Measurements from ENCODE around the gene OTOP3. TPM values are rescaled to one million over a fixed set of nuclear protein-coding genes. Genes with fewer than 3 reads are reported as not detected.

The OTOP3 gene
- total RNA-seq, 1 donor from 2014 or later: not detected

DNA sequence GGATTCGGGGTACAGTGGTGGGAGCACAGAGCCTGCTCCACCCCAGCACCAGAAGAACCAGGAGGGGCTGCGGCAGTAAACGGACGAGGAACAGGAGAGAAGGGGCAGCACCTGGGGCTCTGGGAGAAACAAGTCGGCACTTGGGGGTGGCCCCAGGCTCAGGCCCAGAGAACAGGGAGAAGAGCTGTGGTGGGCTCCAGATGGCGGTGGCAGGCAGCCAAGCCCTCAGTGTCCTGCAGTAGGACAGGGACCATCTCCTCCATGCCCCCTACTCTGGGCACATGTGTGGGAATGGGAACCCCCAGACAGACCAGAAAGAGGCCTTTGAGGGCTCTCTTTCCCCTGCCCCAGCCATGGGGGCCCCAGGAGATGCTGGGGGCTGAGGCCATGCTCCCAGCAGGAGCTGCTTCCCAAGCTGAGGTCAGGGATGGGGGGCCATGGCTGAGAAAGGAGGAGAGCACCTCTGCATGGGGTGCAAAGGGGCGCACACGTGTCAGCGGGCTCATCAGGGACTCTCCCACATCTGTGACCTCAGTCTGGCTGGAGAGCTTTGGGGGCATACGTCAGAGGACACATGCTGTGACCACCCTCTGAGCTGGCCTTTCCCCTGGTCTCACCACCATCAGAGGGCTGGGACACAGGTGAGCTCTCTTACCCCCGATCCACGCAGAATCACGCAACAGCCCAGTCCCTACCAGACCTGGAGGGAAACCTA lies 19.4 kb upstream of the OTOP3 start:
- no peak for DNase-seq (ENCODE audit: low spot score)

DNA sequence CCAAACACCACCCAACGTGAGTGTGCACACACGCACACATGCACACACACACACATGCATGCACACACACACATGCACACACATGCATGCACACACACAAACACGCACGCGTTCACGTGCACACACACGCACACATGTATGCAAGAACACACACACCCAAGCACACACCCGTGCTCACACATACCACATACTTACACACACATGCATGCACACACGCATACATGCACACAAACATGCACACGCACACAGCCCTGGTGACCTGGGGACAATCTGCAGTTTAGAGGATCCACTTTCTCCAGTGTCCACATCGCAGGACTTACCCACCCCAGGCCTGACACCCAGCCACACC lies 18.9 kb upstream of the OTOP3 start:
- DNase-seq (ENCODE audit: low spot score): no peak

DNA sequence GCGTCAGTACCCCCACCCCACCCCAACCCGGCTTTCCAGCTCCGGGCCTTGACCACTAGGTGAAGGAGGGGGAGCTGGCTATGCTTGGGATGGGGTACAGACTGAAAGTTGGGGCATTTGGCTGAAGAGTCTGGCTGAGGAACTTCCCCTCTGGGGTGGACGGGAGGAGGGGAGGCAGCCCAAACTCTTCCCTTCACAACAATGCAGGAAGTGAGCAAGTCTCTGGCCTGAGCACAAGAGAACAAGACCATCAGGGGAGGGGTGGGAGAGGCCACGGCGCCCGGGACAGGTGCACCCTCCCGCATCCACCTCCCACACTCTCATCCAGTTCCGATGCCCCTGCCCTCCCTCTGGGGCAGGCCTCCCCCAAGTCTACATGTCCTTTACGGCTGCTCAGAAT lies 18.3 kb upstream of the OTOP3 start:
- no peak for DNase-seq (ENCODE audit: low spot score)

DNA sequence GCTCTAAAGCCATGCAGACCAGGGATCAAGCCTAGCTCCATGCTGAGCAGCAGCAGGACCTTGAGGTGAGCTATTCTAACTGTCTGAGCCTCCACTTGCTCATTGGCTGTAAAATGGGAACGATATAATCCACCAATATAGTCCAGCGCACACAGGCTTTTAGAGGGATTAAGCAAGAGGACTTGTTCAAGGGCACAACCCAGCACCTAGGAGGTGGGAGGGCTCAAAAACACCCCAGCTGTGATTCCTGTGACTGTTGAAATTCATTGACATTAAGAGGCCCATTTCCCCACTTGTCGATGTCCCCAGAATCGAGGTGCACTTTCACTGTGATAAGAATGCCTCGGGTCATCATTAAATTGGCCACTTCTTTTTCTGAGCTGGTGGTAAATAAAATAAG lies 16.8 kb upstream of the OTOP3 start:
- no peak for DNase-seq (ENCODE audit: low spot score)

DNA sequence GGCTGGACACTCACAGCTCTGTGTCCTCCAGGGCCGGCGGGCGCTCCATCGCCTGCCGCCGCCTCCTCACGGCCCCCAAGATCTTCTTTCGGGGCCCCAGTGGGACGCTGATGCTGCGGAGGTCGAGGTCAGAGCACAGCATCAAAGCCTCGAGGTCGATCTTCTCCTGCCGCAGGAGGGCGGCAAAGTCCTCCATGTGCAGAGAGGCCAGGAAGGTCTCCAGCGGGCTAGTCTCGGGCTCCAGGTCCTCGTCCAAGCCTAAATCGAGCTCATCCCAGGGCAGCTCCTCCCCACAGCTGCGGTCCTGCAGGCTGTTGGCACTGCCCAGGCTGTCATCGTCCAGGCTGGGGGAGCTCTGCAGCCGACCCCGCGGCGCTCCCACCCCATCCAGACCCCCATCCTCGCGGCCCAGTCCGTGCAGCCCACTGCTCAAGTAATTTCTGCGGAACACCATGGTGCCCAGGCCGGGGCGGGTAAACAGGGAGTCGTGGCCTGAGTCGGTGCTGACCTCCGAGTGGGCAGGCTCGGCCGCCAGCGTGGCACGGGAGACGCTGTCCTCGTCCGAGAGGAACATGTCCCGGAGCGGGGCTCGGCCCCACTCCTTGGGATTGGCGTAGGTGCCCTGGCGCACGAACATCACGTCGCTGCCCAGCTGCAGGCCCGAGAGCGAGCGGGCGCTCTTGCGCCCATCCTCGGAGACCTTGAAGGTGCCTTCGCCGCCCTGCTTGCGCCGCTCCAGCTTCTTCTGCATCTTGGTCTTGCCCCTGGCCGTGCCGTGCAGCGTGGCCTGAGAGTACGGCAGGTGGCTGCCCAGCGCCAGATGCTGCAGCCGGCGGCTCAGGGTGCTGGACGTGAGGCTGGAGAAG lies 16.0 kb upstream of the OTOP3 start:
- no peak for DNase-seq (ENCODE audit: low spot score)

DNA sequence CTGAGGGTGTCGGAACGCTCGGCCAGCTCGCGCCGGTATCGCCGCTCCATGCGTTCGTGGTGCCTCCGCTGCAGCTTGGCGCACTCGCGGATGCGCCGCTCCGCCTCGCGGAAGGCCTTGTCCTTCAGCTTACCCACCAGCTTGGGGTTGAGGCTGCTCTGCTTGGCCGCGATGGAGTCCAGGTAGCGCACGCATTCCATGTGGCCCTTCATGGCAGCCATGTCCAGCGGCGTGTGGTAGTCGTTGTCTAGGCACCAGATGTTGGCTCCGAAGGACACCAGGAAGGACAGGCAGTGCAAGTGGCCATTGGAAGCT lies 15.4 kb upstream of the OTOP3 start:
- no peak for DNase-seq (ENCODE audit: low spot score)

DNA sequence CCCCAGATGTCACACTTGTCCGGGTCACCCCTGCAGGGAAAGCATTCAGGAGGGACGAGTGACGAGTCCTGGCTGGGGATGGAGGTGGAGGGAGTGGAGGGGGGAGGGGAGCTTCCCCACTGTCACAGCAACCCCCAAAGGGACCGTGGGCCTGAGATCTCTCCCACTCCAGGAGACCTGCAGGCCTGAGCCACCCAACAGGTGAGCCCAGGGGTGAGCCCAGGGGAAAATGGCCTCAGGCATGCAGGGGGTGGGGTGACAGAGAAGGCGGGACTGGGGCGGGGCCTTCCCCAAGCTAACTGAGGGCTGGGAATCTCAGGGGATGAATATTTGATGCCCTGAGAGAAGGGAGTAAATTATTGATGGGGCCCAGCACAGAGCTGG lies 15.1 kb upstream of the OTOP3 start:
- DNase-seq (ENCODE audit: low spot score): no peak

DNA sequence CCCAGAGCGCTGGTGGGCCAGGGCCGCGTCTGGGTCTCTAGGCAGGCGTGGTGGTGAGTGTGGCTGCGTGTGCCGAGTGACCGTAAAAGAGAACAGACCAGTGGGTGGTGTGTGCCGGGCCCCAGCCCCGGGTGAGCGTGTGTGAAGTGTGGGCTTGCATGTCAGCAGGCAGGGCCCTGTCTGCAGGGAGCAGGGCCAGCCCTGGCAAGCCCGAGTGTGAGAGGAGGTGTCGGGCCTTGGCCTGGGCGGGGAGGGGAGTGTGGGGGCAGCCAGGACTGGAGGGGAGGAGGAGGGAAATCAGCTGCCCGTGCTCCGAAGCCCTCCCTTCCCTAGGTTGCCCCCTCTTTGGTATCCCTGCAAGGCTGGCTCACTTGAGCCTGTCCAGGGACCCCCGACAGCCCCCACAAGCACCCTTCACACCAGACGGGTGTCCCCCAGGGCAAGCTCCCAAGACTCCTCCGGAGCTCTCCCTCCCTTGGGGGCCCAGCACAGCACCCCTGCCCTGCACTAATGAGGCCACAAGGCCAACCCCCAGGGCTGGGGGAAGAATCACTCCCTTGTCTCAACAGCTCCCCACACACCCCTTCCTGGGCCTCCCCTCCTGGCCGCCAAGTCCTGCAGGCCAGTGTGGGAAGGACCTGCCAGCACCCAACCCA lies 14.5 kb upstream of the OTOP3 start:
- peak; percentile 37 for DNase-seq (ENCODE audit: low spot score)

DNA sequence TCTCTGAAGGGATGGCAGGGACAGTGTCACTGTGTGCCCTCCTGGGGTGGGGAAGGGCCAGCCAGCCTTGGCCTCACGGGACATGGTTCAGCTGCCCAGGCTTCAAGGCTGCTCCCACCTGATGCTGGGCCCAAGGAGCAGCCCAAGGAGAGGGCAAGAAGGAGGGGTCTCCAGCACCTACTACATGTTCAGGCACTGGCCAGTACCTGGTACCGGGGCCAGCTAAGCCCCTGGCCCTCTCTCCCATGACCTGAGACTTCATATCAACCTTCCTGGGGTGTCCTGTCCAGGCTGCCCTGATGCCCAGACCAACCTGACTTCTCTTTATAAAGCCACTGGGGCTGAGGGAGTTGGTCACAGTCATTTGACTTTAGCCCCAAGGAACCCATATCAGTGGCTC lies 13.9 kb upstream of the OTOP3 start:
- no peak for DNase-seq (ENCODE audit: low spot score)

DNA sequence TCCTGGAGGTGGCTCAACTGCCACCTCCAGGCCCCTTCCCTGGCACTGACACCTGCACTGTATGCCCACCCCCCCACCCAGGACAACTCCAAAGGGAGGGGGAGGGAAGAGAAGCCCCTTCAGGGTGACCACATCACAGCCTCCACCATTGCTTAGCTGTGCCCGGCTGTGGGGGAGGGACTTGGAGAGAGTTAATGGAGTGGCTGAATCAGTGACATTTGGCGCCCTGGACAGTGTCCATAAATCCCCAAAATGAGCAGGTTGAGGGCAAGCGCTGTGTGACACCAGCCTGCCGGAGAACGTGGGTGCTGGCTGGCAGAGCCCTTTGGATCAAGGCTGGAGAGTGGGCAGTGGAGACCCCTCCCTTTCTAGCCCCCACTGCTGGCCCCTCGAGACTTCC lies 13.5 kb upstream of the OTOP3 start:
- DNase-seq (ENCODE audit: low spot score): no peak

DNA sequence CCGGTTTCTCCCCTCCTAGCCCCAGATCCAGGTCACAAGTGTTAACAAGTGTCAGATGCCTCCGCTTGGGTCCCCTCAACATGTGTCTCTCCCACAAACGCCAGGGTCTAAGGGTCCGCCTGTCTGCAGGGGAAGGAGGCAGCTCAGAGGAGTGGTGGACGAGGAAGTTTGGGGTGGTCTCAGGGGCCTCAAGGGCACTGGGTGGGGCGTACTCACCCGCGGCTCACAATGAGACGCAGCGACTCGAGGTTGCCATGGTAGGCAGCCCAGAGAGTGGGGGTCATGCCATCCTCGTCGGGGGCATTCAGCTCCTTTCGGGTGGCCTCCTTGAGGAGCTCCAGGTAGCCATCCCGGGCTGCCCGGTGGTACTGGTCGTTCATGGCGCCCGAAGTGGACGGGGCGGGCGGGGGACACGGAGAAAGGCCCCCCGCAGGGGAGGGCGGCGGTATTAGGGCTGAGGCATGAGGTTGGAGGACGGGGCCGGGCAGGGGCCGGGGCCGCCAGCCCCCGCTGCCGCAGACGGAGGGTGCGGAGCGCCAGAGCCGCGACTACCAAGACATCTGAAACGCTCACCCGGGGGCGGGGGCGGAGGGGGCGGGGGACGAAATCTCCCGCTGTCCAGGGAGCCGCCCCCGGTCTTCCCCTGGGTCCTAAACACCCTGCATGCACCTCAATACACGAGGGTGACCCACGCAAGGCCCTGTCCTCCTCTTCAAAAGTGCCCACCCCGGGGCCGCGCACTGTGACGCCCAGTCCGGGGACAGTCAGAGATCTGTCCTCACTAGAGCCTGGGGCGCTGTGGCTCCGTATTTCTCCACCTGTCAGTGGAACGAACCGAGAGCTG lies 12.8 kb upstream of the OTOP3 start, which contains the start of gene USH1G:
USH1G (minus strand) TSS at position 562 of the 844 bp plus-strand sequence; CDS start at position 380, 182 bp downstream.
- DNase-seq (ENCODE audit: low spot score): peak; percentile 24

DNA sequence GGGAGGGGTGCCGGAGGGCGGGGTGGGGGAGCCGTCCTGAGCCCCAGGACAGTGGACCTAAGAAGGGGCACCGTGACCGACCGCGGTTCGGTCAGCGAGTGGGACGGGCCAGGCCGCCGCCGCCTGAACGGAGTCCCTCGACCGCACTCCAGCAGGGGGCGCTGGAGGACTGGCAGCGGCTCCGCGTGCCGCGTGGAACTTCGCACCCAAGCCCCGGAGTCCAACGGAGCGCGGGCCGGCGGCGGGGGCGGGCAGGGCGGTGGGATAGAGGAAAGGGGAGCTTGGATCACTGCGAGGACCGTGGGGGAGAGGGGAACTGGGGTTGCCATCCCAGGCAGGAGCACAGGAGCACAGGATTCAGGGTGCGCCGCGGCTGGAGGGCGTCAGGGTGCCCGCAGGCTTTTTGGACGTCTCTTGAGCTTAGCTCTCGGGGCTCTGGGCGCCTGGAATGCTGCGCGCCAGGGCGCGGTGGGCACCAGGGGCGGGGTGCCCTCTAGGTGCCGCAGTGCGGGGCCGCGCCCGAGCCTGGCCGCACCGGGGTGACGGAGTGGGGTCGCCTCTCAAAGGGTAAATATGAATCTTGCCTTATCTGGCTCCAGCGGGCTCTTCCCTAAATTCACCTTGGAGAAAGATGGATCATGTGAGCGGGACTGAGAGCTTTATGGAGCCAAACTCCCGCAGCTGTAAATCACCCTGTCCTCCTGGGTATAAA lies 12.0 kb upstream of the OTOP3 start:
- no peak for DNase-seq (ENCODE audit: low spot score)

DNA sequence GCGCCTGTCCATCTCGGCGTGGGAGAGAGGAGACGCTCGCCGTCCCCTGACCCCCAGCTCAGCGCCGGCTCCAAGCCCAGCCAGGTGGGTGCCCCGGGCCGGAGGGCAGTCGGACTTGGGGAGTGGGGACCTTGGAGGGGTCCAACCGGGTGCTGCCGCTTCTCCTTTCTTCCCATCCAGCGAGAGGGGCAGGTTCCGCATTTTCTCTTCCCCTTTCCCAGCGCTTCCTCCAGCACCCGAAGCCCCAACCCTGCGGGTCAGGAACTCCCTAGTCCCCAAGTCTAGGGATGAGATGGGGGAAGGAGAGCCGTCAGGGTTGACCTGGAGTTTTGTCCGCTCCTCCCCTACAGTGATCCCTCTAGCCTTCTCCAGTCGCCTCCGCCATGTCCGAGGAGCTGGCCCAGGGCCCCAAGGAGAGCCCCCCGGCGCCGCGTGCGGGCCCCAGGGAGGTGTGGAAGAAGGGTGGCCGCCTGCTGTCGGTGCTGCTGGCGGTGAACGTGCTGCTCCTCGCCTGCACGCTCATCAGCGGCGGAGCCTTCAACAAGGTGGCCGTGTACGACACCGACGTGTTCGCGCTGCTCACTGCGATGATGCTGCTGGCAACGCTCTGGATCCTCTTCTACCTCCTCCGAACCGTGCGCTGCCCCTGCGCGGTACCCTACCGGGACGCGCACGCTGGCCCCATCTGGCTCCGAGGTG lies 11.3 kb upstream of the OTOP3 start, which contains the start of gene OTOP2:
OTOP2 (plus strand) TSS at position 24 of the 699 bp plus-strand sequence; CDS start at position 384, 360 bp downstream.
- no peak for DNase-seq (ENCODE audit: low spot score)

DNA sequence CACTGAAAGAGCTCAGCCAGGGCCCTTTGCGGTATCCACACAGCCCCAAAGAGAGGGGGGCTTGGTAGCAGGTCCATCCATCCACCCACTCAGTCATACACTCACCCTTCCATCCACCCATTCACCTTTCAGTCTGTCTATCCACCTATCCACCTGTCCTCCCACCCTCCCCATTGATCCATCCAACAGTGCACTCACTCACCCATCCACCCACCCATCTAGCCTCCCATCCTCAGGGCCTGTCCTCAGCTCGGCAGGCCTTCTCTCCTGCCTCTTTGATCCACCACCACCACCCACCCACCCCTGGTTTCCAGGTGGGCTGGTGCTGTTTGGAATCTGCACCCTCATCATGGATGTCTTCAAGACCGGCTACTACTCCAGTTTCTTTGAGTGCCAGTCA lies 10.5 kb upstream of the OTOP3 start:
- no peak for DNase-seq (ENCODE audit: low spot score)

DNA sequence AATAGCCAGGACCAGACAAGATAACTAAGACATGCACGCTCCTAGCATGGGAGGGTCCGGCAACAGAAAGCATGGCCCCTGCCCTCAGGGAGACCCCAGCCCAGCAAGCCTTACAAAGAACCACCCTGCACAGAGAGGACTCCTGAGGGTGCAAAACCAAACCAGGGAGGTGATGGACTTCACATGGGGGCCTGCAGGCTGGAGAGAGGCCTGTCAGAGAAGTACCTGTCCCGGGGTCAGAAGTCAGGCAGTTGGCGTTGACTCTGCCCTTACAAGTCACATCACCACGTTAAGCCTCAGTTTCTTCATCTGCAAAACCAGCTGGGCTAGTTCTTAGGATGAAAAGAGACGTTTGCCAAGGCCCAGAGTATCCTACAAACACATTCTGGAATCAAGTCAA lies 6.9 kb upstream of the OTOP3 start:
- DNase-seq (ENCODE audit: low spot score): no peak

DNA sequence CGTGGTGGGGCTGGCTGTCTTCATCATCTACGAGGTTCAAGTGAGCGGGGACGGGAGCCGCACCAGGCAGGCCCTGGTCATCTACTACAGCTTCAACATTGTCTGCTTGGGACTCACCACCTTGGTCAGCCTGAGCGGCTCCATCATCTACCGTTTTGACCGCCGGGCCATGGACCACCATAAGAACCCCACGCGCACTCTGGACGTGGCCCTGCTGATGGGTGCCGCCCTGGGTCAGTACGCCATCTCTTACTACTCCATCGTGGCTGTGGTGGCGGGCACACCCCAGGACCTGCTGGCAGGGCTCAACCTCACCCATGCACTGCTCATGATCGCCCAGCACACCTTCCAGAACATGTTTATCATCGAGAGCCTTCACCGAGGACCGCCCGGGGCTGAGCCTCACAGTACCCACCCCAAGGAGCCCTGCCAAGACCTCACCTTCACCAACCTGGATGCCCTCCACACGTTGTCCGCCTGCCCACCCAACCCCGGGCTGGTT lies 5.1 kb upstream of the OTOP3 start:
- no peak for DNase-seq (ENCODE audit: low spot score)

DNA sequence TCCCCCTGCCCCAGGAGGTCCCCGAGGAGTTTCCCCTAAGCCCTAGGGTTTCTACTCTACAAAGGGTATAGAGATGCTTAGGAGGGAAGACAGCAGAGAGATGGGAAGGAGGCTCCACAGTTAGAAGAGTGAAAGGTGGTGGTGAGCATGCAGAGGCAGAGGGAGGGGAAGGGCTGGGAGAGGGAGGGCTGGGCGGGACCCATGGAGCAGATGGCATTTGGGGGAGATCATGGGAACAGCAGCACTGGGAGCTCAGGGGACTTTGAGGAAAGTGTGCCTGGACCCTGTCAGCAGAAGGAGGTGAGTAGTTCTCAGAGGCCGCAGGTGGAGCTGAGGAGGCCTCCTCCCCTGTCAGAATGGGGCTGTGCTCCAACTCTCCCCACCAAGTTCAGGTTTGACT lies 650 bp upstream of the OTOP3 start:
- DNase-seq (ENCODE audit: low spot score): no peak

DNA sequence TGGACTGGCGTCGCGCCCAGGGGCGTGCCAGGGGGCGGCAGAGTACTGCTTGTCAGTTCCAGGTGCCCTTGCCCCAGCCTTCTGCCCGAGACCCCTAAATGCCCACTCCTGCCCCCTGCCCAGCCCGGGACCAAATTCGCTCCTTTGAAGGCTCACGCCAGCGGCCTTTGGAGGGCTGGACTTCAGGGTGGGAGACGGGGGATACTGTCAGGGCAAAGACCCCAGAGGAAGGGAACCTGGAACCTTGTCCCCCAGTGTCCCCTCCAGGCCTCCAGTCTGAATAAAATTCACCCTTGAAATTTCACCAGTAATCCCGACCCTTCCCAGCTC lies 737 bp downstream of the OTOP3 start:
- no peak for DNase-seq (ENCODE audit: low spot score)

DNA sequence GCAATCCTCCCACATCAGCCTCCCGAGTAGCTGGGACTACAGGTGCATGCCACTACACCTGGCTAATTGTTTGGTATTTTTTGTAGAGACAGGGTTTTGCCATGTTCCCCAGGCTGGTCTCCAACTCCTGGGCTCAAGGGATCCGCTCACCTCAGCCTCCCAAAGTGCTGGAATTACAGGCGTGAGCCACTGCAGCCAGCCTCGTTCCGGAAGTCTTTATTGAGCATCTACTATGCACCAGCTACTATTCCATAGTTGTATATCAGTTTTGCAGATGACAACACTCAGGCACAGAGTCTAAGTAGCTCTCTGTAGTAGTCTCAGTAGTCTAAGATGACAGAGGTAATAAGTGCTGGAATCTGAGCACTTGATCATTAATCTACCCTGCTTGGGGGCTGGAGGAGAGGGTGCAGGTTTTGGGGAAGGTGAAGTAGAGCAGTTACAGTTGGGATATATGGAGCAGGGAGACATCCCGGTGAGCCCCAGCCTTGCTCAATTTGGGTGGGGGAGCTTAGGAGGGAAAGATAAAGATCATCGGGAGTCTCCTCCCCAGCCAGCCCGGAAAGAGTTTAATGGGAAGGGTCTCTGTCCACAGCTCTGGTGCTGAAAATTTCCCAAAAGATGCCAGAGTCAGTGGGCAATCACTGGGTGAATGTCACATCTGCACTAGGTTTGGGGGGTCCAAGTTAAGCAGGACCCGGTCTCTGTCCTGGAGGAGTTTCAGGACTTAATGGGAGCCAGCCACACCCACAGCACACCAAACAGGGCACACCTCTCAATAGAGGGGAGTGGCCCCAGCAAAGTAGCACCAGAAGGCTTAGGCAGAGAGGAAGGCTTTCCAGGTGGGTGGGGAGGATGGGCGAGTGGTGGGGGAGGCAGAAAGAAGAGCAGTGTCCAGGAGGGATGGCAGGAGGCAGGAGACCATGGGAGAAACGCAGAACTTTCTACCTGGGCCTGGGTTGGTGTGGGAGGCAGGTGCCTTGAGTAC lies 1.7 kb downstream of the OTOP3 start:
- no peak for DNase-seq (ENCODE audit: low spot score)

All from umbilical cord (tissue), 2 donors.